NCI-H748 treated with DMSO at 0.1 percent for 48 hours (cell line): ENCODE results near the gene POLR2J3.
"Not testable (repeated sequence)": the region's sequence is repeated elsewhere in the genome, so short reads cannot be mapped to it uniquely, and the experiment has no call there.

Source experiments
- DNase-seq: peaks from one replicate; lab custom pipeline; 2025; lab: John Stamatoyannopoulos, UW

POLR2J3 gene

DNA sequence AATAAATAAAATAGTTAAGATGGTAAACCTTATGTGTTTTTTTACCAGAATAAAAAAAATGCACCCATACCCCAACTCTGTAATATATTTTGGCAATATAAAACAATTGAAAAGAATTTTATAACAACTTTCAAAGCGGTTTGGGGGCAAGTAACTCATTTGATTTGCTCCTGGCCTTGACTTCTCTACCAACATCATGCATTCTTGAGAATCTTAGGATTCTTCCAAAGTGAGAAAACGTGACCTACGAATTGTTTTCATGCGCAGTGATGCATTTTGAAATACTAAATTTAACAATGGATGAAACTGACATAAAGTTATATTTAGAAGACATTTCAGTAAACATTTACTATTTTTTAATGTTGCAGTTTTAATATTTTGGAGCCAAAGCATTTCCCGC, 51.6 kb downstream of the POLR2J3 start:
- DNase-seq, result not testable (repeated sequence)

DNA sequence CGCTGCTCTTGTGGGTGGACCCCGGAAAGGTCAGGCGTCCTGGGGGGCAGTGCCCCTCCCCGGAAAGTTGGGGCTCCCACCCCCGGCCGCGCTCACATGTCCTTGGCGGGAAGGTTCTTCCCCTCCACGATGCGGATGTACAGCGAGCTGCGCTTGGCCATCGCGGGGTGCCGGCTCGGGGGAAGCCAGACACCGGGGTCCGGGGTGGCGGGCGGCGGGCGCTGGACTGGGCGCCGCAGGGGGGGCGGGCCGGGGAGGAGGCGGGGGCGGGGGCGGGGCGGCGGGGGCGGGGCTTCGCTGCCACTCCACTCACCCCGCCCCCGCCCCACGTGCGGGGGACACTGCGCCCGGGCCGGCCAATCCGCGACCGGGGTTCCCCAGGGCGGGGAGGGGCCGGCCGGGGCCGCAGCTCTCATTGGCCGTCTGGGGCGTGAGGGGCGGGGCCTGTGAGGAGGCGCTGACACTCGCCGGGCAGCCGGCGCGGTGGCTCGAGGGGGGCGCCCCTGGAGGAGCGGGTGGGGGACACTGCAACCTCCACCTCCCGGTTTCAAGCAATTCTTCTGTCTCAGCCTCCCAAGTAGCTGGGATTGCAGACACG, 54.7 kb downstream of the POLR2J3 start, which contains the start of gene RASA4B:
RASA4B (minus strand) TSS at position 228 of the 598 bp plus-strand sequence; CDS start at position 161, 67 bp downstream.
- not testable (repeated sequence) for DNase-seq
